HL-60/S4 (cell line): ENCODE results near the gene USP40.

ENCODE experiments used
- in situ Hi-C: fragments of 300-500 bp; cut with MboI; formaldehyde crosslinking; loops from 2 replicates; pipeline ENCODE4 v1.14.3; 2022; ENCODE audit warnings: low sequenced_read_pairs

USP40 gene

GRCh38 chr2:233556881-233557736, 9.5 kb downstream of the USP40 start:
- in situ Hi-C loops: no loop called here

- in situ Hi-C loops: no loop called here
These were observed 13.2 kb downstream of the USP40 start for GRCh38 chr2:233553366-233553765.

- in situ Hi-C loops: no loop called here
These were observed 15.1 kb downstream of the USP40 start for GRCh38 chr2:233551491-233551890.

GRCh38 chr2:233546774-233547173, 19.8 kb downstream of the USP40 start:
- in situ Hi-C loops: no loop called here

- in situ Hi-C loops: no loop called here
These were observed 20.5 kb downstream of the USP40 start for GRCh38 chr2:233546101-233546500.

- in situ Hi-C loops: no loop called here
These were observed 22.4 kb downstream of the USP40 start for GRCh38 chr2:233544200-233544610.

GRCh38 chr2:233542507-233542906, 24.1 kb downstream of the USP40 start:
- in situ Hi-C loops: no loop called here

- in situ Hi-C loops: no loop called here
These were observed 27.8 kb downstream of the USP40 start for GRCh38 chr2:233538741-233539140.

GRCh38 chr2:233535271-233535670, 31.3 kb downstream of the USP40 start:
- in situ Hi-C loops: no loop called here

GRCh38 chr2:233532971-233533370, 33.6 kb downstream of the USP40 start:
- in situ Hi-C loops: no loop called here

- in situ Hi-C loops: no loop called here
These were observed 34.6 kb downstream of the USP40 start for GRCh38 chr2:233531955-233532354.

GRCh38 chr2:233530381-233530780, 36.2 kb downstream of the USP40 start:
- in situ Hi-C loops: no loop called here

- in situ Hi-C loops: no loop called here
These were observed 38.4 kb downstream of the USP40 start for GRCh38 chr2:233528182-233528581.

GRCh38 chr2:233525791-233526190, 40.8 kb downstream of the USP40 start:
- in situ Hi-C loops: no loop called here

- in situ Hi-C loops: no loop called here
These were observed 46.6 kb downstream of the USP40 start for GRCh38 chr2:233519787-233520611.

- in situ Hi-C loops: no loop called here
These were observed 52.5 kb downstream of the USP40 start for GRCh38 chr2:233513953-233514655.

GRCh38 chr2:233503947-233504637, 62.5 kb downstream of the USP40 start:
- in situ Hi-C loops: no loop called here

- in situ Hi-C loops: no loop called here
These were observed 63.1 kb downstream of the USP40 start for GRCh38 chr2:233503481-233503880.

GRCh38 chr2:233501198-233502076, 65.1 kb downstream of the USP40 start:
- in situ Hi-C loops: no loop called here

- in situ Hi-C loops: no loop called here
These were observed 66.7 kb downstream of the USP40 start for GRCh38 chr2:233499928-233500327.
